ELR (cell line): Measurements from ENCODE around the gene BACH2.
"Not testable (repeated sequence)": the region's sequence is repeated elsewhere in the genome, so short reads cannot be mapped to it uniquely, and the experiment has no call there.

Experiments used
- DNase-seq: peaks from one replicate; pipeline ENCODE4 v3.0.0-alpha.2; 2015; ENCODE audit warnings: low read depth

Gene BACH2

DNA sequence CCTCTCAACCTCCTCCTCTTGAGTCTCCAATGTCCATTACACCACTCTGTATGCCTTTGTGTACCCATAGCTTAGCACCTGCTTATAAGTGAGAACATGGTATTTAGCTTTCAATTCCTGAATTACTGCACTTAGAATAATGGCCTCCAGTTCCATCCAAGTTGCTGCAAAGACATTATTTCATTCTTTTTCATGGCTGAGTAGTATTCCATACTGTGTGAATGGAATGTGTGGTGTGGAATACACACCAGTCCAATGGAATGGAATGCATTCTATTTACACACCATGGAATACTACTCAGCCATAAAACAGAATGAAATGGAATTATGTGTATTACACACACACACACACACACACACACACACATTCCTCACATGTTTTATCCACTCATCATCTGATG is 116.1 kb downstream of the BACH2 start:
- DNase-seq, result no peak

DNA sequence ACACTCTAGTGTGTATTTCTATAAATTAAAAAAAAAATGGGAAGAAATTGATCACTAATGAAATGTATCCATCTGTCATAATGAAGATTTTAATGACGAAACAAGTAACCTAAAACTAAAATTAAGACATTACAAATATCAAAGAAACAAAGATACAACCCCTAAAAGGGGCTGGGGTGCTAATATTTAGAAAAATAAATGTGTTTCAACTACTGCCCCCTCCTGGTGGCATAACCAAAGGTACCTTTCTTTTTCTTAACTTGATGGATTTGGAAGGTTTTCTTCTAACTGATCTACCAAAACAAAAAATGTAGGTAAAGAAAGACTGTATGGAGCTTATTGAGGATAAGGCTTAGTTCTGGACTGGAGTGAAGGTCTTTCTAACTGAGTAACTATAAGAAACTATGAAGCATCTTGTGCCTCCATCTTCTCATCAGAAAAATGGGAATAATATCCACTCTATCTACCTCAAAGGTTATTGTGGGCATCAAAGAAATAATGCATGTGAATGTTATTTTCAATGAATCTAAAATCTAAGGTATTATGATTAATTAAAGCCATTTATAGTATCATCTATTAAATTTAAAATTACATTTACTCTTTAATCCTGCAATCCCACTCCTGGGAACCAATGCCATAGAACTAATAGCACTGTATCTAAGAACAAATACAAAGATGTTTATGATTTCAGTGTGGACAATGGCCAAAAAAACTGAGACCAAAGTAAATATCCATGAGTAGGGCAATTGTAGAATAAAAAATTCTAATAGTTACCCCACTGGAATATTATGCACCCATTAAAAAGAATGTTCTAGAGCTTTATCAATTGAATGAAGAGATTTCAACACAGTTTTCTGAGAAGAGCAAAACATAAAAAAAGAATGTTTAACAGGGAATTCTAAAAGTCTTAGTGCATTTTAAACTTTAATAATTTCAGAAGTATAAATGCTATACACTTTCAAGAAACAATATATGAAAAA is 117.2 kb downstream of the BACH2 start:
- DNase-seq, result peak; percentile 37

DNA sequence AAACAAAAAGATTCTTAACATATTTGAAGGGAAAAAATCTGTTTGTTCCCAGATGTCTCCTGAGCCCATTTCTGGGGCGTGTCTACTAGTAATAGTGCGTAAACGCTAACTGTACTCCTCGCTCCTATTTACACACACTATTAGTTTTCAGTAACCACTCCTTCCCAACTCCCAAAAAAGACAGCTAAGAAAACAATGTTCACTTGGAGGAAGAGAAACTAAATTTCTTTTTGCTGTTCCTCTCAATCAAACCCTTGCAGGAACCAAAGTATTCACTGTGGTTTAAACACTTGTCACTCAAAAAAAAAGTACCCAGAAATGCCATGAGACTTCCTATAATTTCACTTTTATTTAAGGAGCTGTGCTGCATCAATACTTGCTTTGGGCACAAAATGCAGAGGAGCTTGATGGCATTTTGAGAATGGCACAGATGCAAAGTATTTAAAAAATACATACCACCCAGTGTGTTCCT is 118.2 kb downstream of the BACH2 start:
- no peak for DNase-seq

DNA sequence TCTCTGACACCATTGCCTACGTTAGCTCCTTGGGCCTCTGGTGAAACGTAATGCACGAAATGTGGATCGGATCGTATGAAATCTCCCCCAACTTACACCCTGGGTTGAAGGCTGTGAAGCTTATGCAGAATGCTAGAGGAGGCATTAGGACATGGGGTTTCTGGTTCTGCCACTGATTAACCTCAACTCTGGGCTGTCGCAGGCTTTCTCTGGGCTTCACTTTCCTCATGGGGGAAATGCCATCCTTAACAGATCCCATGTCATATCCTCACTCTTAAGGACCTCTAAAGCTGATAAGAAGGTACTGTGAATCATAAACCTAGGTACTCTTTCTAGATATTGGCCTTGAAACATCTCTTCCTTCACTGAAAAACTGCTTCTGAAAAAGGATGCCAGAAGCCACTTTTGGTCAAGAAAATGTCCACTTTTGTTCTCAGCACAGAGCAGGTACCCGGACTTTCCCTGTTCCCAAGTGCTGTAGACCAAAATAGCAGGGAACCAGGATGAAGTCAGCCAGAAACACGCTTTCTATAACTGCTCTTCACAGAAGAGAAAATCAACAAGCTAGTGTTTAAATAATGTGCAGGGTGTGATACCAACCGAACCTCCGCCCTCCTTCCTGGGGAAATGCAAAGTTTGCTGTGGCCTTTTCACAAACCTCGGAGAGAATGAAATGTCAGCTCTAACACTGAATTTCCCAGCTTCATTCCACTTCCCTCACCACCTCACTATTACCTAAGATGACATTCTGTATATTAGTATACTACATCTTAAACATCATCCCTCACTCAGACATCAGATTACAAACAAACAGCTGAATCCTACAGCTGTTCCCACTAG is 118.9 kb downstream of the BACH2 start:
- DNase-seq, result no peak

DNA sequence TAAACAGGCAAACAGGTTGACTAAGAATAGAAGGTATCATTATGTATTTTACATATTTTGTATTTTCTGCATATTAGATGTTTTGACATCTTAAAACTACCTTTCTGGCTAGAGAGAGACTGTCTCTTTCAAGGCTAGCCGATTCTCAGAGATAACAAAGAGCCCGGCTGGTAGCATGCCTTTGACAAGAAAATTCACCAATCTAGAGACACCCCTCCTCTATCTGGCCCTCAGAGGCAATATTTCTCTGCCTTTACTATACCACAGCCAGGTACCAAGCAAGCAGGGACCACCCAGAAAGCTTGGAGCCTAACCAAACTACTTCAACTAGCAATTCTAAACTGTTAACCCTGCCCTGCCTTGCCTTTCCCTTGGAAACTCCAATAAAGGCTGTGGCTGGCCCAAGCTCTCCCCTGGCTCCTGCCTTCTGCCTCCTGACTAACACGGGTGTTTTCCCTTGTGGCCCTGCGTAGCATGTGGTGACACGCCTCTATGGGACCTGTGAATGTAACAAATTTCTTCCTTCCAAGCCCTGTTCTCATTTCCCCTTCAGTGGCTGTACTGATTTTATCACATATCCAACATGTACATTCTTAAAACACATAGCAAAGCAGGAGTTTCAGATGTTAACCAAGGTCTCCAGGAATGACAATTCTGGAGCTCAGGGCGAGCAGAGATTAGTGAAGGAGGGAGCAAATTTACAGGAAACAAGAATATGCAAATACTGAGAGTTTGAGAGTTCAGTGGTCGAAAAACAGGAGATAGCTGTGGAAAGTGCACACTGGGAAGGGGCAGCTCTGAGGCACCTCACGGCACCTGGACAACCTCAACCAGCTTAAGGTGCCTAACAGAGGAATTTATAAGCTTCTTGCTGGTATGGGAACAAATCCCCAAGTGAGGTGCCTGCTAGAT is 120.8 kb downstream of the BACH2 start:
- no peak for DNase-seq

DNA sequence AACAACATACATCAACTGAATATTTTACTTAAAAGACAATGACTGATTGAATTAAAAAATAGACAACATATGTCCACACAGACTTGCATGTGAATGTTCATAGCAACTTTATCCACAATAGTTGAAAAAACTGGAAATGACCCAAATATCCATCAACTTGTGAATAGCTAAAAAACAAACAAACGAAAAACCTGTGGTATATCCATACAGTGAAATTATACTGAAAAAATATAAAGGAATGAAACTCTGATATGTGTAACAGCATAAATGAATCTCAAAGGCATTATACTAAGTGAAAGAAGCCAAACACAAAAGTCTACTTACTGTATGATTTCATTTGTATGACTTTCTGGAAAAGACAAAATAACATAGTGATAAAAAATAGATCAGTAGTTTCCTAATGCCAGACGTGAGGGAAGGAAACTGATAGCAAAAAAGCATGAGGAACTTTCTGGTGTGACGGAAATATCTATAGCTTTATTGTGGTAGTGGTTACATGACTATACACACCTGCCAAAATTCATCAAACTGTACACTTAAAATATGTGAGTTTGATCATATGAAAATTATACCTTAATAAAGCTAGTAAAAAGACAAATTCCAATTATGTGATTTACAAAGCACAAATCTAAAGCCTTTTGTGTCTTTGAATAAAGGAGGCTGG is 123.2 kb downstream of the BACH2 start:
- DNase-seq, result no peak

DNA sequence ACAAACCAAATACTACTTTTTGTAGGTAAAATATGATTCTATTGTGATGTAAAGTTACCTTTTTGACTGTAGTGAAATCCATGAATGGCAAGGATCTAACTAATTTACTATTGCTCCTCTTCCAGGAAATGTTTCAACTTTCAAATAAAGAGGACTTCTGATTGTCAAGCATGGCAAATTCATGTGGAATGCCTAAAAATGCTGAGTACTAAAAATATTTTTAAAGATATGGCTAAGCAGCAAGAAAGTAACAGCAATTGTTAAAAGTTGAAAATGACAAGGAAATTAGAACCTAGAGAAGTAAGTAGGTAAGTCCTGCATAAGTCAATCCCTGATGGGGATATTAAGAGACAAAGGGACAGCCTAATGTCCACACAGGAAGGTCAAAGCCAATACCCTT is 126.0 kb downstream of the BACH2 start:
- no peak for DNase-seq

DNA sequence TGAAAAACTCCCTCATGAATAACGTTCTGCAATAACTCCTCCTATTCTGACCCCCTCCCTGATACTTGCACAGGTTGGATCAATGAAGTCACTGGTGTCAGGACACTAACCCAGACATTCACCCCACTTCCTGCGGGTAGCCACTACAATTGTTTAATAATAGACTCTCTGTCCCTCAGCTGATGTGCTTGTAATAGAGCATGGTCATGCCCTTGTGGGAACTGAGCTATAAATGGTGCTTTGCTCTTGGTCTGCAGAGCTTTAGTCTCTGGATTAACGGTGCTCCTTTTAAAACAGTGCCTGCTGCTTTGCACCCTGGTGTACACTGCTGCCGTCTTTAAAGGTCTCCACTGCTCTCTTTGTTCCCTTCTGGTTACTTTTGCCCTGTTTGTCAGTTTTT is 127.3 kb downstream of the BACH2 start:
- DNase-seq, result no peak

DNA sequence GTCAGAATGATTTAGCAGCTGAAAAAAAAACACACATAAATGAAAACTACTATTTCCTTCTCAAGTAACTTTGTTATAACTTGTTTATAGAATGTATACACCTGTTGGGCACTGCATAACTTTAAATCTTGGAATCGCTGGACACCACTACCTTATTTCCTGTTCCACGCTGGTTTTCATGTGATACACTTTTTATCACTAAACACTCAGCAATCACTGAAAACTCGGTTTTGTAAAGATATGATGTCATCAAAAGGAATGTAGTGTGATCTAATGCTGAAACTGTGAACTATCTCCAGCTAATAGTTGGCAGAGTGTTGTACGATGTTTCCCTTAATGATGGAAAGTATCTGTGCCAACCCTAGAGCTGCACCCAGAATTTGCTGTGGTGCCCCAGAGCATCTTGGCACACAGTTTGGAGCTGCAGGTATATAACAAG is 127.9 kb downstream of the BACH2 start:
- peak; percentile 36 for DNase-seq

DNA sequence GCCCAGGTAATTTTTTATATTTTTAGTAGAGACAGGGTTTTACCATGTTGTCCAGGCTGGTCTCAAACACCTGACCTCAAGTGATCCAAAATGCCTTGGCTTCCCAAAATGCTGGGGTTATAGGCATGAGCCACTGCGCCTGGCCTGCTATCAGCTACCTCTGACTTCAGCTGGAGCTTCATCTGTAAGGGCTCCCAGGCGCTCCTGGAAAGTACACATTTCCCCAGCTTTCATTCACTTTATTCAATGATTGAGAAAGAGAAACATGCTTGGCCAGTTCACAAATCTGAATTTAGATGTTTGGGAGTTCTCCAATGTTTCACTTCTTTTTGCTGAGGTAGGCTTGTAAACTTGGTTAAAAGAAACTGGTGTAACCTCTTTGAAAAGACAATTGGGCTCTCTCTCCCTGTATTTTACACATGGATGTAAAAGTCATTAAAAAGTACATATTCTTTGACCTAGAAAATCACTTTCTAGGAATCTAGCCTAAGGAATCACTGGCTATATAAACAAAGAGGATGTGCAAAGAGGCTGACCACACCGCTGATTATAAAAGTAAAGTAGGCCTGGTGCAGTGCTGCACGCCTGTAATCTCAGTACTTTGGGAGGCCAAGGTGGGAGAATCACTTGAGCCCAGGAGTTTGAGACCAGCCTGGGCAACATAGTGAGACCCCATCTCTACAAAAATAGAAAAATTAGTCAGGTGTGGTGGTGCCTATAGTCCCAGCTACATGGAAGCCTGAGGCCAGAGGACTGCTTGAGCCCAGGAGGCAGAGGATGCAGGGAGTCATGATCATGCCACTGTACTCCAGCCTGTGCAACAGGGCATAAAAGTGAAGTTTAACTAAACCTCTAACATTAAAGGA is 128.9 kb downstream of the BACH2 start:
- DNase-seq, result no peak

DNA sequence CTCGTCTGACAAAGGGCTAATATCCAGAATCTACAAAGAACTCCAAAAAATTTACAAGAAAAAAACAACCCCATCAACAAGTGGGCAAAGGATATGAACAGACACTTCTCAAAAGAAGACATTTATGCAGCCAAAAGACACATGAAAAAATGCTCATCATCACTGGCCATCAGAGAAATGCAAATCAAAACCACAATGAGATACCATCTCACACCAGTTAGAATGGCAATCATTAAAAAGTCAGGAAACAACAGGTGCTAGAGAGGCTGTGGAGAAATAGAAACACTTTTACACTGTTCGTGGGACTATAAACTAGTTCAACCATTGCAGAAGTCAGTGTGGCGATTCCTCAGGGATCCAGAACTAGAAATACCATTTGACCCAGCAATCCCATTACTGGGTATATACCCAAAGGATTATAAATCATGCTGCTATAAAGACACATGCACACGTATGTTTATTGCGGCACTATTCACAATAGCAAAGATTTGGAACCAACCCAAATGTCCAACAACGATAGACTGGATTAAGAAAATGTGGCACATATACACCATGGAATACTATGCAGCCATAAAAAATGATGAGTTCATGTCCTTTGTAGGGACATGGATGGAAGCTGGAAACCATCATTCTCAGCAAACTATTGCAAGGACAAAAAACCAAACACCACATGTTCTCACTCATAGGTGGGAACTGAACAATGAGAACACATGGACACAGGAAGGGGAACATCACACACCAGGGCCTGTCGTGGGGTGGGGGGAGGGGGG is 130.3 kb downstream of the BACH2 start:
- not testable (repeated sequence) for DNase-seq

DNA sequence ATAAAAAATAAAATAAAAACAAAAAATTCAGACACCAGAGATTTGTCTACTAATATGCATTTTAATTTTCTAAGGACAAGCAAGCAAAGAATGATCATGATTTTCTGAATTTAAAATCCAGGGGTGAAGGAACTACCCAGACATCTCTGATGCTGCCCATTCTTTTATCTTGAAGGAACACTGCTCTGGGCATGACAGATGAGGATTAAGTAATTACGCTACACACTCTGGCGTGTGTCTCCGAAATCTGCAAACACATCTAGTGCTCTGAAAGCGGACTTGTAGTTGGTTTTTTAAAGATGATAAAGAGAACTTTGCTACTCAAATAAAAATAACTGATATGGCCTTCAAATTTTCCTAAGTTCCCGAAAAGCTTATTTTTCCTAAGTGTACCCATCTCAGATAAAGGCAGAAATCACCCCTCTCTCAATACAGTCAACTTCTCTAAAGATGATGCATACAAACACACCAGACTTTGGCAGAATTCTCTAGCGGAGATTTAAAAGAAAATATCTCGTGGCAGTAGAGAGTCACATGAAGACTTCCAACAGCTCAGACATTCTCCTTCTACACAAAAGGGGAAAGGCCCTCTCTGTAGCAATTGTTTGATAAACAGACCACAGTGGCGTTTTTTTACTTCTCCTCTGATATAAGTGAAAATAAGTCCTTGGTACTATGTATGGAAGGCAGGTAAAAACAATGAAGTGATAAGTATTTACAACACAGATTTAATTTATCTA is 133.8 kb downstream of the BACH2 start:
- no peak for DNase-seq

DNA sequence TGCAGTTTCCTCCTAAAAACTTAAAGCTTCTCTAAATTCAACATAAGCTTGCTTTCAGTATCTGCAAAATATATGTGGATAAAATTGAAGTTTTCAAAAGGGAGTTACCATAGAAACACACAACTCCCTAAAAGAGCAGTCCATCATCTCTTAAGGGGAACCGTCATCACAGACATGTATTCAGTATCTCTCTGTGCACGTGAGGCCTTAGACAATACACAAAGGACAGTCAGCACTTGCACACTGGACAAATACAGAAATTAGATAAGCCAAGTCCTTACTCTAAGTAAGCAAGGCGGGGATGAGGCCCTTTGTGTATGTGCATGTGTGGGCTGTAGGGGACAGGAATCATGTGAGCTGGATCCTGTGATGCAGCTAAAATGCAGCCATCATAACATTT is 136.6 kb downstream of the BACH2 start:
- DNase-seq, result no peak

DNA sequence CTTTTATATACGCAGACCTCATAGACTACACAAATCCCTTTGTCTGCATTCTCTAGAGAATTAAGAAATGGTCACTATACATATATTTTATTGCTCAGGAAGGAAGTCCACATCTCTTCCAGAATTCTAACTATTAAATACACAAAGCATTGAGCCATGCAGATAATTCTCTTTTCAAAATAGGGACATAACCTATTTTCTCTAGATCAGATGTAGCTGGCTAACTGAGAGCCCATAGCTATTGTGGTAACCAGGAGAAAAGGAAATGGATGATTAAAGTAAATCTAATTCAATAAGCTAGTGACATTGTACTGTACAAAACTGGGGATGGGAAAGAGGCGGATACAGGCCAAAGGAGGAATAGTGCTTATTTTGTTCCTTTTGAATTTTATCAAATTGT is 137.2 kb downstream of the BACH2 start:
- no peak for DNase-seq

DNA sequence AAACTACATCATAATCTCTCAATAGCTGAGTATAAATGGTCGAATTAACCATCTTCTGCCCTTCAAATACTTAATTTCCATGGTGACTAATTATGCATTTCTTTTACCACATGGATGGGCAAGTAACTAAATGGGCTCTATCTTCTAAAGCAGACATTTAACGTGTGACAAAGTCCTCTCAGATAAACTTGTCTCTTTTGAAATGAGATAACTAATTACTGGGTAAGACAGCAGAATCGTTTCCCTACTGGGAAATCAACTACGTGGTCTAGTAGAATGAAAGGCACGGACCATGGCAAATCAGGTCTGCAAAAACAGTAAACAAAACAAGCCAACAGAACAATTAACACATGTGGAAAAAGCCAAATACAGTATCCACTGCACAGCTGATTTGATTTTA is 137.7 kb downstream of the BACH2 start:
- no peak for DNase-seq

DNA sequence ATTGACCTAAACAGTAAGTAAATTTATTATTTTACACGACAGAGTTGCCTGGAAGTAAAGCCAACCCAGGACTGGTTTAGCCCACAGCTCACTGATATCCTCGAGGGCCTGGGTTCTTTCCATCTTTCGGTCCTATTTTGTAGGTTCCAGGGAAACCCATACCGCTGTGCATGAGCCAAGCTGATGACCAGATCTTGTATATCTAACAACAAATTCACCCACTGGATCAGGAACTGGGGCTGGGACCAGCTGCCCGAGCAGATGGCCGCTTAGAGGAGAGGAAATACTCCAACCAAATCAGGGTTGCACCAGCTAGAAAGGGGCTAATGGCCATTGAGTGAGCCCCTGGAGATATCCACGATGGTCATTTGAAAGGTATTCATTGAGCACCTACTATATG is 139.2 kb downstream of the BACH2 start:
- no peak for DNase-seq

DNA sequence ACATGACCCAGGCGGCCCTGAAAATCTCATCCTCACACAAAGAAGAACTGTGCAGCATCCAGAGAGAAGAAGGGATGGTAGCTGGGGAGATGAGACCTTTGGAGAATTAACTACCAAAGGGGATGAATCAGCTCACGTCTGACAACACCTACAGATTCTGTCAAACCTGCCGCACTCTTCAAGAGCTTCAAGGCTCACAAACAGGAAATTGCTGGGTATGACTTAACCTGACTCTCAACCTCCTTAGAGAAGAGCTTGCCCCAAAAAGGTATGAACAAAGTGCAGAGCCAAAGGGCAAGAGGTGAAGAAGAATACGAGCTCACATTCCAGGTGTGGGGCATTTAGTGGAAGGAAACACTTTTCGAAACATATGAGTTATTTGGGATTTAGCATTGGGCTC is 139.8 kb downstream of the BACH2 start:
- DNase-seq, result no peak

DNA sequence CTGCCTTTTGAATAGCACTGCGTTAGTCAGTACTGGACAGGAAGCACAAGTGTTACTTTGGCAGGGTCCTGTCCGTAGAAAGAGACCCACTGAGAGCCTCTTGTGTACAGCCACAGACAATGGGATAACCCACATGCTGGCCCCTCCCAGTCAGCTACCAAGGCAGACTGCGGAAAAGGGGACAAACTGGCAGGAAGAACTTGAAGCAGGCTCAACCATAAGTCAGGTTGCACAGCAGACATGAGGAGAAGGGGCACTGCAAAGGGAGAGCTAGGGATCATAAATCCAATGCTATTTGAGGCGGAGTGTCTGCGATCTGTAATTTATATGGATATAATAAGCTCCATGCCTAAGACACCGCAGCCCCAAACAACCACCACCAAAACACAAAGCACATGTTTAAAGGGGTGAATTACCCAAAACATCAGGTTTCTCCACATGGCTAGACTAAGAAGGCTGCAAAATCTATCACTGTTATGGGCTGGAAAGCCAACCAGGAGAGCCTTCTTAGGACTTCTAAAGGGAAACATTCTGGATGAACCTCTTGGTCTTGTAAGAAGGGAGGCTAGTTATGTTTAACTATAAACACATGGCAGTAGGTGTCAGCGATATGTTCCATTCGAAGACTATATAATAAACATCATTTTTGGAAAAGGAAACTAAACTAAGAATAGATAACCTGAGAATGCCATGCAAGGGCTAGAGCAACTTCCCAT is 141.7 kb downstream of the BACH2 start:
- DNase-seq, result no peak
